IMR-90 (cell line): ENCODE results near the gene CHST8. TPM values are rescaled to one million over a fixed set of nuclear protein-coding genes. Genes with fewer than 3 reads are reported as not detected.
"Not testable (repeated sequence)": the region's sequence is repeated elsewhere in the genome, so short reads cannot be mapped to it uniquely, and the experiment has no call there.

ENCODE experiments used
- ATAC-seq: fragments of 200-7000 bp; cut with Tn5 transposase; 2 replicates; pipeline ENCODE4 v1.9.1; 2020; ENCODE audit warnings: low read depth, mild to moderate bottlenecking, moderate library complexity
- BruUV-seq: library from RNA; stranded (reverse); fragments of 400-500 nt; replicated peaks from 2 replicates; lab custom pipeline; 2021; lab: Mats Ljungman, UMichigan
- CTCF ChIA-PET: fragments of 300-600 bp; formaldehyde crosslinking; extraction: SDS; loops from one replicate; lab custom pipeline; 2021; ENCODE audit warnings: antibody characterized with exemption; lab: Yijun Ruan, JAX
- POLR2A ChIA-PET: fragments of 300-600 bp; sonication (Branson Sonifier 250); formaldehyde crosslinking; loops from one replicate; lab custom pipeline; 2022; ENCODE audit warnings: antibody characterized with exemption; ENCODE audit not compliant: unreplicated experiment; lab: Charles Lee
- DNase-seq: peaks from one replicate; pipeline ENCODE4 v3.0.0; 2013
- H2AFZ ChIP-seq: replicated peaks from 2 replicates; pipeline ENCODE3; 2013; ENCODE audit warnings: low read length, mild to moderate bottlenecking; ENCODE audit not compliant: poor library complexity
- H2AK5ac ChIP-seq: 2 replicates; pipeline ENCODE4 v1.6.1; 2013; ENCODE audit warnings: low read depth, low read length, inconsistent platforms
- H2AK9ac ChIP-seq: replicated peaks from 2 replicates; pipeline ENCODE3; 2013; ENCODE audit warnings: mild to moderate bottlenecking, low read depth, low read length, moderate library complexity; ENCODE audit not compliant: poor library complexity
- H2BK120ac ChIP-seq: 2 replicates; pipeline ENCODE4 v1.6.1; 2013; ENCODE audit warnings: low read depth, low read length, inconsistent platforms
- H2BK15ac ChIP-seq: 3 replicates; pipeline ENCODE4 v1.6.1; 2013; ENCODE audit warnings: low read depth, low read length, inconsistent platforms
- H2BK20ac ChIP-seq: 2 replicates; pipeline ENCODE4 v1.6.1; 2013; ENCODE audit warnings: low read depth, mild to moderate bottlenecking, inconsistent platforms, low read length, moderate library complexity
- H2BK5ac ChIP-seq: 2 replicates; pipeline ENCODE4 v1.6.1; 2013; ENCODE audit warnings: mild to moderate bottlenecking, low read depth, low read length, inconsistent platforms; ENCODE audit not compliant: poor library complexity, severe bottlenecking
- H3K14ac ChIP-seq: replicated peaks from 2 replicates; pipeline ENCODE4 v1.6.1; 2013; ENCODE audit warnings: low read depth, low read length, inconsistent platforms
- H3K18ac ChIP-seq: 2 replicates; pipeline ENCODE4 v1.6.1; 2013; ENCODE audit warnings: low read depth, low read length, control low read depth
- H3K23ac ChIP-seq: 2 replicates; pipeline ENCODE4 v1.6.1; 2013; ENCODE audit warnings: low read depth, low read length, inconsistent platforms
- H3K27ac ChIP-seq: 2 replicates; pipeline ENCODE4 v1.5.1; 2013; ENCODE audit warnings: mild to moderate bottlenecking, control low read depth, low read length; ENCODE audit not compliant: insufficient read depth
- H3K27me3 ChIP-seq: 2 replicates; pipeline ENCODE4 v1.6.1; 2013; ENCODE audit warnings: low read length; ENCODE audit not compliant: control insufficient read depth, insufficient read depth
- H3K36me3 ChIP-seq: 2 replicates; pipeline ENCODE4 v1.6.1; 2013; ENCODE audit warnings: low read length, mixed read lengths; ENCODE audit not compliant: control insufficient read depth, insufficient read depth
- H3K4ac ChIP-seq: 2 replicates; pipeline ENCODE4 v1.6.1; 2013; ENCODE audit warnings: low read depth, low read length, inconsistent platforms
- H3K4me1 ChIP-seq: 2 replicates; pipeline ENCODE4 v1.6.1; 2013; ENCODE audit warnings: low read length, mixed read lengths; ENCODE audit not compliant: control insufficient read depth, insufficient read depth
- H3K4me2 ChIP-seq: 2 replicates; pipeline ENCODE4 v1.6.1; 2013; ENCODE audit warnings: low read depth, mild to moderate bottlenecking, control low read depth, low read length, moderate library complexity
- H3K4me3 ChIP-seq: 2 replicates; pipeline ENCODE4 v1.5.1; 2013; ENCODE audit warnings: low read depth, mild to moderate bottlenecking, control low read depth, low read length, moderate library complexity; ENCODE audit not compliant: insufficient read depth
- H3K56ac ChIP-seq: 2 replicates; pipeline ENCODE4 v1.6.1; 2013; ENCODE audit warnings: low read length, inconsistent platforms; ENCODE audit not compliant: insufficient read depth; ENCODE audit errors: extremely low read depth
- H3K79me1 ChIP-seq, 2 experiments: 2 replicates each; pipeline ENCODE4 v1.6.1; 2013; ENCODE audit warnings: low read length in 2 of 2, inconsistent platforms in 1 of 2, low read depth in 1 of 2
- H3K9ac ChIP-seq: 2 replicates; pipeline ENCODE4 v1.6.1; 2013; ENCODE audit warnings: low read depth, low read length, control low read depth
- H3K9me1 ChIP-seq: 2 replicates; pipeline ENCODE4 v1.6.1; 2013; ENCODE audit warnings: low read length, inconsistent platforms; ENCODE audit not compliant: insufficient read depth
- H3K9me3 ChIP-seq: 2 replicates; pipeline ENCODE4 v1.6.1; 2013; ENCODE audit warnings: low read length; ENCODE audit not compliant: control insufficient read depth, insufficient read depth
- H4K20me1 ChIP-seq: 2 replicates; pipeline ENCODE4 v1.6.1; 2013; ENCODE audit warnings: low read length, inconsistent platforms; ENCODE audit not compliant: insufficient read depth
- H4K5ac ChIP-seq: 2 replicates; pipeline ENCODE4 v1.6.1; 2013; ENCODE audit warnings: mild to moderate bottlenecking, low read depth, low read length, control low read depth
- H4K8ac ChIP-seq, 2 experiments: 2 replicates each; pipeline ENCODE4 v1.6.1; 2013; ENCODE audit warnings: low read depth in 2 of 2, low read length in 2 of 2, control low read depth in 1 of 2, inconsistent platforms in 1 of 2
- H4K91ac ChIP-seq: 2 replicates; pipeline ENCODE4 v1.6.1; 2013; ENCODE audit warnings: low read depth, low read length, inconsistent platforms; ENCODE audit not compliant: insufficient read depth
- CEBPB ChIP-seq: IDR thresholded peaks from 2 replicates; pipeline ENCODE4 v1.6.1; 2012; ENCODE audit warnings: low read depth, low read length, improper control_type of control experiment
- POLR2A ChIP-seq: IDR thresholded peaks from 2 replicates; pipeline ENCODE4 v1.6.1; 2012; ENCODE audit warnings: mild to moderate bottlenecking, low read depth, low read length
- RAD21 ChIP-seq: IDR thresholded peaks from 2 replicates; pipeline ENCODE4 v1.6.1; 2012; ENCODE audit warnings: low read length, improper control_type of control experiment
- WGBS, 2 experiments: methylation state at CpG; one replicate each; pipeline versions ENCODE4 v1.1.5 to v1.1.7; 2013; ENCODE audit warnings: missing lambda C conversion rate in 2 of 2; ENCODE audit not compliant: insufficient read length in 1 of 2; ENCODE audit errors: extremely low coverage in 2 of 2; 5-methylcytosine and 5-hydroxymethylcytosine counted together
- dilution Hi-C: fragments of 300-500 bp; cut with HindIII; formaldehyde crosslinking; loops from one replicate; pipeline ENCODE4 v1.14.3; 2018; ENCODE audit warnings: low sequenced_read_pairs; ENCODE audit not compliant: unreplicated experiment
- in situ Hi-C: fragments of 300-500 bp; cut with MboI; formaldehyde crosslinking; loops from 3 replicates; pipeline ENCODE4 v1.14.3; 2019; ENCODE audit warnings: low sequenced_read_pairs, inconsistent platforms, mixed read lengths
- intact Hi-C: fragments of 100-400 bp; cut with micrococcal nuclease; formaldehyde crosslinking; loops from 2 replicates; pipeline ENCODE4 v1.10.0; 2022
- polyA plus RNA-seq, 3 experiments: library from polyadenylated mRNA; depleted of rRNA; stranded (reverse); fragments of >200 nt; gene quantifications; 2 replicates each; pipeline ENCODE4 v1.2.3, GENCODE V29; 2012; ENCODE audit warnings: low replicate concordance in 1 of 3
- total RNA-seq: library from RNA; depleted of rRNA; stranded (reverse); fragments of >200 nt; gene quantifications from 2 replicates; pipeline ENCODE4 v1.2.3, GENCODE V29; 2012

CHST8 gene
- total and polyA plus RNA-seq, 2 of the 4 experiments (the other 2 are of a cell fraction), result not detected

DNA sequence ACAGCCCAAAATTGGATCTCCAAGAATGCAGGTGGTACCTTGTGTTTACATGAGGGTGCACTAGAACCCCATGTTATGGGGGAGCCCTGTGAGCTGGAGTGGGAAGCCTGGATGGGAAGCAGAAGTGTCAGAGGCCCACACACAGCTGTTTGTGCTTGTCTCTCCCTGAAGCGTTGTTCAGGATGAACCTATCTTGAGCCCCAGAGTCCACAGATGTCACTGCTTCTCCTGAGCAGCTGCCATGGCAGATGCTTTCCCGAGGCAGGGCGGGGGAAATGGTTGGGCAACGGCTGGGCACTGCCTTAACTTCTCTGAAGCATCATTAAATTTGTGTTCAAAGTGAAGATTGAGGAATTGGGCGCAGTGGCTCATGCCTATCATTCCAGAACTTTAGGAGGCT is 17.1 kb upstream of the CHST8 start:
- no peak overlapping the region for H4K5ac ChIP-seq
- no peaks in the 10 kb centered on the region for H3K27me3 ChIP-seq
- no peaks in the 10 kb centered on the region for H3K4me1 ChIP-seq
- intact Hi-C loops (no loop called here), in situ Hi-C loops (no loop called here), dilution Hi-C loops (no loop called here)
- H3K79me1 ChIP-seq, result no peaks in the 10 kb centered on the region
- H3K9ac ChIP-seq, result no peak overlapping the region
- H4K20me1 ChIP-seq, result no peaks in the 10 kb centered on the region
- no peak overlapping the region for H2AK5ac ChIP-seq
- ChIA-PET CTCF (no interaction called here), POLR2A (no interaction called here)
- no peak overlapping the region for H2AFZ ChIP-seq
- BruUV-seq, result no TSS peak
- TF ChIP-seq RAD21, result no peak
- no peak for TF ChIP-seq POLR2A
- no peak for TF ChIP-seq CEBPB
- no peak overlapping the region for H3K27ac ChIP-seq
- no peak overlapping the region for H2BK120ac ChIP-seq
- H3K14ac ChIP-seq, result no peak overlapping the region
- DNase-seq (no peak), ATAC-seq (no peak)
- H3K56ac ChIP-seq, result no peak overlapping the region
- no peak overlapping the region for H4K8ac ChIP-seq
- H2AK9ac ChIP-seq, result no peak overlapping the region
- H3K4me2 ChIP-seq, result no peak overlapping the region
- no peak overlapping the region for H3K4ac ChIP-seq
- H2BK20ac ChIP-seq, result no peak overlapping the region
- H4K91ac ChIP-seq, result no peak overlapping the region
- no peaks in the 10 kb centered on the region for H3K36me3 ChIP-seq
- H2BK5ac ChIP-seq, result no peak overlapping the region
- H3K4me3 ChIP-seq, result no peak overlapping the region
- H3K9me1 ChIP-seq, result no peaks in the 10 kb centered on the region
- H3K9me3 ChIP-seq, result peaks cover 8% of the 10 kb centered on the region
- no peak overlapping the region for H3K23ac ChIP-seq
- no peak overlapping the region for H2BK15ac ChIP-seq
- H3K18ac ChIP-seq, result no peak overlapping the region
- 42% methylated on average over 2 of the region's 5 CpGs; no CpG with 5 or more reads in 1 of the 2 experiments for WGBS, 2 experiments

DNA sequence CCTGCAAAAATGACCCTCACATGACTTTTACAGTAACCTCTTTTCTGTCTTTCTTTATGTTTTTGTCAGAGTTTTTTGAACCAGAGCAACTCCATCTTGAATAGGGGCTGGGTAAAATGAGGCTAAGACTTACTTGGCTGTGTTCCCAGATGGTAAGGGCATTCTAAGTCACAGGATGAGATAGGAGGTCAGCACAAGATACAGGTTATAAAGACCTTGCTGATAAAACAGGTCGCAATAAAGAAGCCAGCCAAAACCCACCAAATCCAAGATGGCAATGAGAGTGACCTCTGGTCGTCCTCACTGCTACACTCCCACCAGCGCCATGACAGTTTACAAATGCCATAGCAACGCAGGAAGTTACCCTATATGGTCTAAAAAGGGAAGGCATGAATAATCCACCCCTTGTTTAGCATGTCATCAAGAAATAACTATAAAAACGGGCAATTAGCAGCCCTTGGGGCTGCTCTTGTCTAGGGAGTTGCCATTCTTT is 15.9 kb upstream of the CHST8 start:
- not testable (repeated sequence) for DNase-seq

More for the DNA sequence above, 15.9 kb upstream of the CHST8 start:
- ATAC-seq, H3K36me3 ChIP-seq, H4K5ac ChIP-seq, H3K9me3 ChIP-seq, H2AK5ac ChIP-seq, H4K8ac ChIP-seq, H3K4me3 ChIP-seq, H3K9ac ChIP-seq, H3K18ac ChIP-seq, H2BK20ac ChIP-seq, CTCF ChIA-PET, H2BK5ac ChIP-seq, dilution Hi-C loops, intact Hi-C loops, H3K79me1 ChIP-seq, H3K56ac ChIP-seq, BruUV-seq, H3K27me3 ChIP-seq, H2BK15ac ChIP-seq, H3K9me1 ChIP-seq, in situ Hi-C loops, H3K4me2 ChIP-seq, H2BK120ac ChIP-seq, H4K20me1 ChIP-seq, H3K23ac ChIP-seq, H2AK9ac ChIP-seq, H3K4me1 ChIP-seq, H3K27ac ChIP-seq, H2AFZ ChIP-seq, POLR2A ChIA-PET, H3K14ac ChIP-seq, H3K4ac ChIP-seq, H4K91ac ChIP-seq: not testable (repeated sequence)
- no CpG with 5 or more reads among the region's 5 CpGs for WGBS, 2 experiments
